Keratinocyte (primary cell): ENCODE measurements around the gene MAGI1.

Source experiments
- CTCF ChIP-seq, 3 experiments: IDR thresholded peaks in 1 of 3; conservative IDR thresholded peaks in 1 of 3; optimal IDR thresholded peaks in 1 of 3; 2 replicates in 2 of 3; 3 replicates in 1 of 3; pipeline versions ENCODE3 to v1.5.1; 2011; ENCODE audit warnings: low read length in 3 of 3, mild to moderate bottlenecking in 3 of 3, moderate library complexity in 2 of 3, control low read depth in 1 of 3, inconsistent platforms in 1 of 3; ENCODE audit not compliant: insufficient read depth in 2 of 3; ENCODE audit errors: extremely low read depth in 1 of 3
- EZH2 ChIP-seq: IDR thresholded peaks from one replicate; pipeline ENCODE4 v1.6.1; 2012; ENCODE audit warnings: inconsistent platforms, mild to moderate bottlenecking, low read length, moderate library complexity

GRCh38 chr3:65584913-65585312, 453.8 kb downstream of the MAGI1 start:
- TF ChIP-seq CTCF (optimal IDR thresholded peaks at IDR 0.05 in 1 of 3, IDR thresholded peaks at IDR 0.05 in 1 of 3, conservative IDR thresholded peaks at IDR 0.05 in 1 of 3; ENCODE audit: extremely low read depth in 1 of 3, insufficient read depth in 2 of 3, low read length in 3 of 3) (no peak), EZH2 (no peak)
